Ovary (tissue), 9 donors: ENCODE measurements around the gene CCNK. TPM values are rescaled to one million over a fixed set of nuclear protein-coding genes. Genes with fewer than 3 reads are reported as not detected.

Experiments used
- DNase-seq, 5 donors: peaks; one replicate each; pipeline ENCODE4 v3.0.0-alpha.2; 2019 to 2020
- H3K27ac ChIP-seq, 2 donors: fragments of 200-600 bp; one replicate each; pipeline versions ENCODE4 v1.5.1 to v1.8.0; 2019 to 2022
- H3K27me3 ChIP-seq: fragments of 200-600 bp; one replicate; pipeline ENCODE4 v1.8.0; 2022
- H3K36me3 ChIP-seq: fragments of 200-600 bp; sonication (generic); one replicate; pipeline ENCODE4 v1.5.1; 2019
- H3K4me1 ChIP-seq: one replicate; pipeline ENCODE4 v1.8.1; 2013; ENCODE audit warnings: mild to moderate bottlenecking, moderate library complexity; ENCODE audit not compliant: insufficient read depth
- H3K4me3 ChIP-seq: fragments of 200-600 bp; sonication (generic); one replicate; pipeline ENCODE4 v1.5.1; 2017
- H3K9me3 ChIP-seq, 2 donors: fragments of 200-600 bp in 1 of 2; sonication (generic) in 1 of 2; one replicate each; pipeline versions ENCODE4 v1.5.1 to v1.8.1; 2013 to 2019; ENCODE audit warnings: mild to moderate bottlenecking in 1 of 2, moderate library complexity in 1 of 2
- EP300 ChIP-seq: sonication (generic); formaldehyde crosslinking; IDR thresholded peaks from one replicate; pipeline ENCODE4 v1.6.1; 2017; ENCODE audit warnings: antibody characterized with exemption
- POLR2A ChIP-seq: fragments of 450-650 bp; IDR thresholded peaks from one replicate; pipeline ENCODE4 v1.6.1; 2017; ENCODE audit warnings: antibody characterized with exemption, mild to moderate bottlenecking, moderate library complexity
- WGBS, 3 donors: extraction: QIAGEN DNeasy Blood & Tissue Kit in 1 of 3; methylation state at CpG; one replicate each; pipeline versions ENCODE4 v1.1.5 to v1.1.7; 2013 to 2017; 5-methylcytosine and 5-hydroxymethylcytosine counted together
- intact Hi-C, 4 donors: fragments of 100-400 bp; cut with DNase I; formaldehyde crosslinking; loops; one replicate each; pipeline versions ENCODE4 v1.11.0 to v1.15.1; 2022 to 2023
- polyA plus RNA-seq, 2 donors: library from polyadenylated mRNA; stranded (reverse); fragments of 200-250 nt in 1 of 2; fragments of 350-450 nt in 1 of 2; fragmentation: Illumina TruSeq in 1 of 2; extraction: RNeasy Lipid Tissue Mini Kit (QIAGEN cat#74804) in 1 of 2; gene quantifications; one replicate each; pipeline ENCODE4 v1.2.3, GENCODE V29; 2013 to 2014
- total RNA-seq, 7 donors: library from RNA; depleted of rRNA in 2 of 7; stranded (reverse); fragments of >200 nt in 2 of 7; fragmentation: NEBNext Ultra II Directional in 3 of 7; extraction: Animal tissue kit (Norgen Biotek cat#: 25700) in 3 of 7; gene quantifications; one replicate each; pipeline versions ENCODE4 v1.1.0 to v1.2.4, GENCODE V29; 2016 to 2023
- TF ChIP-seq, protein P1 (sequence below), 3 donors: fragments of 450-650 bp in 2 of 3; fragments of 200-600 bp in 1 of 3; IDR thresholded peaks; one replicate each; pipeline versions ENCODE4 v1.5.1 to v1.8.0; 2016 to 2022; ENCODE audit warnings: antibody characterized with exemption in 3 of 3, mild to moderate bottlenecking in 1 of 3
- donor health status: DM: no; HTN: no; CAD: no; lungs with moderate emphysema.
- donor health status: DM: no; HTN: no; CAD: no.
- donor health status: Bipolar disorder and iron deficiency.
- donor health status: DM: yes; HTN: yes; CAD: no.
- donor health status: DM: no; HTN: no; CAD: no.
- donor health status: DM: yes; HTN: yes; CAD: no.

The CCNK gene
- total and polyA plus RNA-seq, 9 donors = 17.3 to 60.0 (median 46.8) TPM

DNA sequence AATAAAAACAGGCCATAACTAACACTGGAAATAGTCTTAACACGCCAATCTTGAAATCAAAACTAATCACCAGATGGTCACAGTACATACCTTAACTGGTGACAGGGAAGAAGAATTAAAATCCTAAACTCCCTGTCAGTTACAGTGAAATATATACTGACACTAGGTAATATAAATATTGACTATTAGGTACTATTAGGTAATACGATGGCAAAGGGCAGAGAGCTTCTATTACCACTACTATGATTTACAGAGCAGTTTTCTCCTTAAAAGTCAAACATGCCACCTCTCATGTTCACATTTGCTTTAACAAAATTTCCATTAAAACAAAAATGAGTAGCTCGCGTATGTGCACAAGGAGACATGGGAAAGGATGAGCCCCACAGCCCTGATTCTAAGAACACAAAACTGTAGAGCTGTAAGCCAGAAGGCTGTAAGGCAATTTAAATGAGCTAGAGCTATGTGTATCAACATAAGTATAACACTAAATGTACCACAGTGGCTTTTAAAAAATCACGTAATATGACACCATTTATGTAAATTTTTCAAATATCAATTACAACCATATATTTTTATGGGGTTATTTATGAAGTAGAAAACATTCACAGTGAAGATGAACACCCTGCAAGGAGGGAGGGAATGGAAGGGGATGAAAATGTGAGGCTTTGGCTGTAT, 19.7 kb upstream of the CCNK start:
- Histone ChIP-seq H3K4me3 (no peak overlapping the region), H3K27me3 (no peaks in the 10 kb centered on the region), H3K36me3 (no peaks in the 10 kb centered on the region), H3K27ac (no peak overlapping the region), H3K4me1 (peaks cover 8% of the 10 kb centered on the region), H3K9me3 (no peaks in the 10 kb centered on the region)
- intact Hi-C loops = no loop called here
- DNase-seq = no peak
- WGBS, 3 donors = 93 to 97% (median 95%) methylated on average over 5 of the region's 5 CpGs
- TF ChIP-seq POLR2A (no peak), EP300 (no peak)
- TF ChIP-seq, protein P1, sequence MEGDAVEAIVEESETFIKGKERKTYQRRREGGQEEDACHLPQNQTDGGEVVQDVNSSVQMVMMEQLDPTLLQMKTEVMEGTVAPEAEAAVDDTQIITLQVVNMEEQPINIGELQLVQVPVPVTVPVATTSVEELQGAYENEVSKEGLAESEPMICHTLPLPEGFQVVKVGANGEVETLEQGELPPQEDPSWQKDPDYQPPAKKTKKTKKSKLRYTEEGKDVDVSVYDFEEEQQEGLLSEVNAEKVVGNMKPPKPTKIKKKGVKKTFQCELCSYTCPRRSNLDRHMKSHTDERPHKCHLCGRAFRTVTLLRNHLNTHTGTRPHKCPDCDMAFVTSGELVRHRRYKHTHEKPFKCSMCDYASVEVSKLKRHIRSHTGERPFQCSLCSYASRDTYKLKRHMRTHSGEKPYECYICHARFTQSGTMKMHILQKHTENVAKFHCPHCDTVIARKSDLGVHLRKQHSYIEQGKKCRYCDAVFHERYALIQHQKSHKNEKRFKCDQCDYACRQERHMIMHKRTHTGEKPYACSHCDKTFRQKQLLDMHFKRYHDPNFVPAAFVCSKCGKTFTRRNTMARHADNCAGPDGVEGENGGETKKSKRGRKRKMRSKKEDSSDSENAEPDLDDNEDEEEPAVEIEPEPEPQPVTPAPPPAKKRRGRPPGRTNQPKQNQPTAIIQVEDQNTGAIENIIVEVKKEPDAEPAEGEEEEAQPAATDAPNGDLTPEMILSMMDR (IDR thresholded peaks at IDR 0.05) = no peak

- H3K36me3 ChIP-seq = no peaks in the 10 kb centered on the region
These were observed 19.0 kb upstream of the CCNK start for GRCh38 chr14:99462210-99462609.

GRCh38 chr14:99463974-99464373, 17.2 kb upstream of the CCNK start:
- 81 to 87% (median 82%) methylated on average over 4 of the region's 4 CpGs for WGBS, 3 donors
- no peaks in the 10 kb centered on the region for H3K9me3 ChIP-seq

More at GRCh38 chr14:99462210-99462609, 19.0 kb upstream of the CCNK start:
- Histone ChIP-seq H3K9me3 (no peaks in the 10 kb centered on the region), H3K4me1 (peaks cover 8% of the 10 kb centered on the region), H3K4me3 (no peak overlapping the region), H3K27me3 (no peaks in the 10 kb centered on the region), H3K27ac (no peak overlapping the region)
- DNase-seq = no peak
- TF ChIP-seq, protein P1 (IDR thresholded peaks at IDR 0.05) = no peak
- TF ChIP-seq POLR2A (no peak), EP300 (no peak)
- intact Hi-C loops = no loop called here
- 65 to 73% (median 71%) methylated on average over 6 of the region's 6 CpGs for WGBS, 3 donors

GRCh38 chr14:99465288-99465687, 15.9 kb upstream of the CCNK start:
- Histone ChIP-seq H3K9me3 (no peaks in the 10 kb centered on the region), H3K27me3 (no peaks in the 10 kb centered on the region), H3K36me3 (no peaks in the 10 kb centered on the region), H3K27ac (no peak overlapping the region), H3K4me3 (no peak overlapping the region), H3K4me1 (peaks cover 5% of the 10 kb centered on the region)
- TF ChIP-seq POLR2A = no peak
- TF ChIP-seq, protein P1 (IDR thresholded peaks at IDR 0.05) = no peak
- no peak for TF ChIP-seq EP300
- intact Hi-C loops = no loop called here
- WGBS, 3 donors = 77 to 87% (median 81%) methylated on average over 9 of the region's 9 CpGs
- DNase-seq = no peak

More at GRCh38 chr14:99463974-99464373, 17.2 kb upstream of the CCNK start:
- no peak overlapping the region for H3K27ac ChIP-seq
- H3K4me3 ChIP-seq = no peak overlapping the region
- TF ChIP-seq POLR2A = no peak
- no peak for TF ChIP-seq EP300
- TF ChIP-seq, protein P1 (IDR thresholded peaks at IDR 0.05) = no peak
- H3K27me3 ChIP-seq = no peaks in the 10 kb centered on the region
- no peaks in the 10 kb centered on the region for H3K36me3 ChIP-seq
- peaks cover 11% of the 10 kb centered on the region for H3K4me1 ChIP-seq
- DNase-seq = no peak
- intact Hi-C loops = no loop called here
